ENCODE data around the gene ATP13A1.

ATP13A1 gene

GRCh38 chr19:19655051-19655594, 8.4 kb downstream of the ATP13A1 start:
- H3K4me3 ChIP-seq (ENCODE audit: low read depth, low read length): no peak overlapping the region
- TF ChIP-seq, protein P1, sequence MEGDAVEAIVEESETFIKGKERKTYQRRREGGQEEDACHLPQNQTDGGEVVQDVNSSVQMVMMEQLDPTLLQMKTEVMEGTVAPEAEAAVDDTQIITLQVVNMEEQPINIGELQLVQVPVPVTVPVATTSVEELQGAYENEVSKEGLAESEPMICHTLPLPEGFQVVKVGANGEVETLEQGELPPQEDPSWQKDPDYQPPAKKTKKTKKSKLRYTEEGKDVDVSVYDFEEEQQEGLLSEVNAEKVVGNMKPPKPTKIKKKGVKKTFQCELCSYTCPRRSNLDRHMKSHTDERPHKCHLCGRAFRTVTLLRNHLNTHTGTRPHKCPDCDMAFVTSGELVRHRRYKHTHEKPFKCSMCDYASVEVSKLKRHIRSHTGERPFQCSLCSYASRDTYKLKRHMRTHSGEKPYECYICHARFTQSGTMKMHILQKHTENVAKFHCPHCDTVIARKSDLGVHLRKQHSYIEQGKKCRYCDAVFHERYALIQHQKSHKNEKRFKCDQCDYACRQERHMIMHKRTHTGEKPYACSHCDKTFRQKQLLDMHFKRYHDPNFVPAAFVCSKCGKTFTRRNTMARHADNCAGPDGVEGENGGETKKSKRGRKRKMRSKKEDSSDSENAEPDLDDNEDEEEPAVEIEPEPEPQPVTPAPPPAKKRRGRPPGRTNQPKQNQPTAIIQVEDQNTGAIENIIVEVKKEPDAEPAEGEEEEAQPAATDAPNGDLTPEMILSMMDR (conservative IDR thresholded peaks at IDR 0.05; ENCODE audit: low read depth, low read length): no peak
- DNase-seq (ENCODE audit: low read depth): no peak

- no peak overlapping the region for H3K4me3 ChIP-seq (ENCODE audit: low read depth, low read length)
- TF ChIP-seq, protein P1 (conservative IDR thresholded peaks at IDR 0.05; ENCODE audit: low read depth, low read length): no peak
- DNase-seq (ENCODE audit: low read depth): no peak
Measured at GRCh38 chr19:19654441-19654840, 9.0 kb downstream of the ATP13A1 start.

- DNase-seq (ENCODE audit: low read depth): no peak
- H3K4me3 ChIP-seq (ENCODE audit: low read depth, low read length): no peak overlapping the region
- TF ChIP-seq, protein P1 (conservative IDR thresholded peaks at IDR 0.05; ENCODE audit: low read depth, low read length): no peak
Measured at GRCh38 chr19:19653597-19654147, 9.8 kb downstream of the ATP13A1 start.

DNA sequence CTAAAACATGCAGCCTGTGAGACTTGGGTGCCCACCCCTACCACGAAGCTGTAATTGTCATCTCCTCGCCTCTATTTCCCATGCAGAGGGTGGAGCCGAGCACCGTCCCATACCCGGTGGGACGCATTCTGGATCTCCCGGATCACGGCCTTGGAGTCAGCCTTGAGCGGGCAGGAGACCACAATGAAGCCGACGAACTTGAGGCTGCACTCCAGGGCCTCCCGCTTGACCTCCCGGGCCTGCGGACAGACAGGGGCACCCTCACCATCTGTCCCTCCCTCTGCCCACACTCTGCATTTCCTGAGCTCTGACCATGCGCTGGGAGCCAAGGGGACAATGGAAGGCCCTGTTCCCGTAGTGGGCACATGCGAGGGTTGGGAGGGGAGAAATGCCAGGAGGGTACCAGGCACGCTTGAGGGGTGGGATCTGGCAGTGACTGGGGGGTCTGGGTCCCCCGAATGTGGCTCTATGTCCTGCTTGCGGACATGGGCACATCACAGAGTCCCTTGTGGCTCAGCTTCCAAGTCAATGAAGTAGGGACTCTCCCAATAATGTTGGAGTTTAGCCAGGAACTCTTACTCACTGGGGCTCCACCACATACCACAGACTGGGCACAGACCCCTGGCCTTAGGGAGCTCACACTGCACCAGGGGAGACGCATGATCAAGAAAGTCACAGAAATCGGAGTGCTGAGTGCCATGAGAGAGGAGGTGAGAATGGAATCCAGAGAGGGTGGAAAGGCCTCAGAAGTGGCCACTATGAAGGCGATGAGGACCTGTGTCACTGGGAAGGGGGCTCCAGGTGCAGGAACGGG, 10.8 kb downstream of the ATP13A1 start:
- TF ChIP-seq, protein P1 (conservative IDR thresholded peaks at IDR 0.05; ENCODE audit: low read depth, low read length): no peak
- no peak for DNase-seq (ENCODE audit: low read depth)
- H3K4me3 ChIP-seq (ENCODE audit: low read depth, low read length): no peak overlapping the region

DNA sequence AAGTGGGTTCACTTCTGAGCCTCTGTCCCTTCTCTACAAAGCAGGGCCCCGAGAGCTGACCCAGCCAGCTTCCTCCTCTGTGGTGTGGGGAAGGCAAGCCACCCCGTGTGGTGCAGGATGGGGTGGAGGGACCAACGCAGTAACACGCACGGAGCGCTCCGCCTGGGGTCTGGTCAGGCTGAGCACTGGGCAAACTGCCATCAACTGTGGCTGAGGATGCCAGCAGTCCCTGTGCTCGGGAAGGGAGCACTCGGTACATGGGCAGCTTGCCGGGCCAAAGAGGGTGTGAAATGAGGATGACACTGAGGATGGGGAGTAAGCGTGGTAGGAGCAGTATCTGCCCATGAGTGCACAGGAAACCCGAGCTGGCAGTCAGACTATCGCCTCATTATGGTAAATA, 12.4 kb downstream of the ATP13A1 start:
- no peak for DNase-seq (ENCODE audit: low read depth)
- H3K4me3 ChIP-seq (ENCODE audit: low read depth, low read length): no peak overlapping the region
- TF ChIP-seq, protein P1 (conservative IDR thresholded peaks at IDR 0.05; ENCODE audit: low read depth, low read length): no peak

GRCh38 chr19:19650331-19650730, 13.1 kb downstream of the ATP13A1 start:
- TF ChIP-seq, protein P1 (conservative IDR thresholded peaks at IDR 0.05; ENCODE audit: low read depth, low read length): no peak
- DNase-seq (ENCODE audit: low read depth): no peak
- H3K4me3 ChIP-seq (ENCODE audit: low read depth, low read length): no peak overlapping the region

Data from choroid plexus epithelial cell (primary cell).